ENCODE data around the gene GSPT2.
"Not testable (repeated sequence)": the region's sequence is repeated elsewhere in the genome, so short reads cannot be mapped to it uniquely, and the experiment has no call there.

GSPT2 gene

DNA sequence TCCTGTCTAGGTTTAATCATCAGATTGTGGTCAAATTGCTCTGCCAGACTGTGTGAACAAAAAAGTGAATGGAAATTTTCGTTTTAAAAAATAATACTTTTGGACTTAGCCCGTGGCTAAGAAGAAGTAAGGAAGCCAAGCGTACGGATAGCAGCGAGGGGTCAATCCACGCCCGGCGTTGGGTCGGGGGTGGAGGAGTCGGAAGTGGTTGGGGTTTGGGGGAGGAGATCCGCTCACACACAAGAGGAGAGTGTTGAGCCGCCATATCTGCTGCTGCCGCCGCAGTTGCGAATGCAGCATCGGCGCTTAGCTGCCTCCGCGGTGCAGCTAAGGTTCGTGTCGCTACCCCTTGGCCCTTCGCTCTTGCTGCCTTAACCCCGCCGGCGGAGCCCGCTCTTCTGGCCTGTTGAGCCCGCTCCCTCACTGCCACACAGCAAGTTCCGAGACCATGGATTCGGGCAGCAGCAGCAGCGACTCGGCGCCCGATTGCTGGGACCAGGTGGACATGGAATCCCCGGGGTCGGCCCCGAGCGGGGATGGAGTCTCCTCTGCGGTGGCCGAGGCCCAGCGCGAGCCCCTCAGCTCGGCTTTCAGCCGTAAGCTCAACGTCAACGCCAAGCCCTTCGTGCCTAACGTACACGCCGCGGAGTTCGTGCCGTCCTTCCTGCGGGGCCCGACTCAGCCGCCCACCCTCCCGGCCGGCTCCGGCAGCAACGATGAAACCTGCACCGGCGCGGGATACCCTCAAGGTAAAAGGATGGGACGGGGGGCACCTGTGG lies at the start of gene GSPT2:
Gene GSPT2, plus strand, starts transcription at position 264 of the 779 bp plus-strand sequence. Its CDS starts 185 bp downstream, at position 449.
- DNase-seq = peak; percentile 38

- DNase-seq = no peak
Measured at GRCh38 chrX:51694254-51694653, 49.0 kb upstream of the GSPT2 start.

- DNase-seq = no peak
Measured at GRCh38 chrX:51697397-51697796, 45.8 kb upstream of the GSPT2 start.

DNA sequence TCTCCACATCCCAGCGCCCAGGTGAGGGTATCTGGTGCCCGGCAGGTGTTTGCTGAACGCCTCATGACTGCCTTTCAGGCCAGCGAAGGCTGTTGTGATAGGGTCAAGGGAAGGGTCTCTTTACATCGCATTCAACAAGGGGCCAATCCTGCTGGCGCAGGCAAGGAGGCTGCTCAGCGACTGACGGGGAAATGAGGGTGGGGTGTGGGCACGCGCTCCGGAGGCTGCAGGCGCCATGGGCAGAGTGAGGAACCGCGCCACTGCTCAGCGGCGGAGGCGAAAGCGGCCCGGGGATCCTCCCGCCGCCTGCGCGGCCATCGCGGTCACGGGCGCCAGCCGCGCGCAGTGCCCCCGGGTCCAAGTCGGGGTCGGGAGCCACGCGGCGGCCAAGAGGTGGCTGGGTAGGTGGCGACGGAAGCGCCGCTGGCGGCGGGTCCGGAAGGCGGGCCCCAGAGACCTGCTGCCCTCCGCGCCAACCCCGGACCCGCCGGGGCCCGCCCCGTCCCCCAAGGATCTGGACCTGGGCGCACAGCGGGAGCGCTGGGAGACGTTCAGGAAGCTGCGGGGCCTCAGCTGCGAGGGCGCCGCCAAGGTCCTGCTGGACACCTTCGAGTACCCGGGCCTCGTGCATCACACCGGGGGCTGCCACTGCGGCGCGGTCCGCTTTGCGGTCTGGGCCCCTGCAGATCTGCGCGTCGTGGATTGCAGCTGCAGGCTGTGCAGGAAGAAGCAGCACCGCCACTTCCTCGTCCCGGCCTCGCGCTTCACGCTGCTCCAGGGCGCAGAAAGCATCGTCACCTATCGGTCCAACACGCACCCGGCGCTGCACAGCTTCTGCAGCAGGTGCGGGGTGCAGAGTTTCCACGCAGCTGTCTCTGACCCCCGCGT lies 32.7 kb upstream of the GSPT2 start, which contains the start of gene CENPVL1:
Gene CENPVL1, plus strand, starts transcription at position 236 of the 888 bp plus-strand sequence. Its CDS starts 0 bp downstream, at position 236.
- DNase-seq = not testable (repeated sequence)

GRCh38 chrX:51712943-51713647 lies 30.1 kb upstream of the GSPT2 start:
- DNase-seq = not testable (repeated sequence)

GRCh38 chrX:51728202-51728601 lies 15.0 kb upstream of the GSPT2 start:
- DNase-seq = no peak

GRCh38 chrX:51737091-51737490 lies 6.2 kb upstream of the GSPT2 start:
- no peak for DNase-seq

DNA sequence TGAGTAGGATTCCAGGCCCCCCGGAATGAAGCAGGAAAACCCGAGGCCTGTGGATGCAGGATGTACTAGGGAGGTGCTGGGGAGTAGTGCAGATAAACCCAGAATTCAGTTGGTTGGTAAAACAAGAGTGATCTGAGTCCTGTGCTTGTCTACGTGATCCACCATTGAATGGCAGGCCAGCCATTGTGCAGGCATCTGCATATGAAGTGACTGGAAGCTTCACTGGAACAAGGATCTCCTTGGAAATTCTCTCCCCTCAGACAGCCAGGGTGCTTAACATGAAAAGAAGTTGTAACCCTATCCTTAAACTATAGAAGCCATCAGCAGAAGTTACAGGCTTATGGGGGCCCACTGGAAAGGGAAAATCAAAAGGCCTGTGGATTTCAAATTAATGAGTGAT lies 656 bp upstream of the GSPT2 start:
- DNase-seq = no peak

GRCh38 chrX:51747671-51748070 lies 4.4 kb downstream of the GSPT2 start:
- DNase-seq = no peak

GRCh38 chrX:51759055-51759839 lies 16.0 kb downstream of the GSPT2 start:
- DNase-seq = no peak

DNA sequence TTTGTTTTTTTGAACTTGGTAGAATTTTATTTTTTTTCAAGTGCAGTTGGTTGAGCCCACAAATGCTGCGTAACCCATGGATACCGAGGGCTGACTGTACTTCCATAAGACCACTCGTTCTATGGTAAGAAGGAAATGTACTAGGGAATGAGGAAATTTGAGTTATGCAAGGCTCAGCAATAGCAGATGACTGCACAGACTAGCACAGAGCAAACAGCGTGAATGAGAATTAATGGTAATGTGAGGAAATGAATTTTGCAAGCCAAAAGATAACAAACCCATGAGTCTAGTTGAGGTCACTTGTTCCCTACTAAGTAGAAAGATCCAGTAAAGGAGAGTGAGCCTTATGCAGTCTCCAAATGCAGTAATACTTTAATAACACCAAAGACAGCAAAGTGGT lies 17.4 kb downstream of the GSPT2 start:
- DNase-seq = no peak

DNA sequence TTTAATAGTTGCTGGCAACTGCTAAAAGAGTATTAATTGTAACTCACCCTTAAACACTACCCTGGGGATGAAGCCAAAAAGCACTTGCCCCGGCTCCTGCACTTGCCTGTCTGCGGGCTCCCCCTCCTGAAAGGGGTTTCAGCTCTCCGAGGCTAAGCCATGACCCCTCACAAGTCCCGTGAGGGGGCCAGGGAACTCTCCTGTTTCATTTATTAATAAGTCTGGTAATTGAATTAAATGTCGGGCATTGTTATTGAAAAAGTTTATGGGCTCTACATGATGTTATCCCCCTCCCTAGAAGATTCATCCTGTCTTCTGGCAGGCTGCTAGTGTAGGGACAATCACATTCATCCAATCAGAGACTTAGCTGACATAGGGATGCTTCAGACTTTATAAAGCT lies 23.3 kb downstream of the GSPT2 start:
- no peak for DNase-seq

- DNase-seq = no peak
Measured at GRCh38 chrX:51776851-51777250, 33.6 kb downstream of the GSPT2 start.

- DNase-seq = no peak
Measured at GRCh38 chrX:51779306-51779705, 36.1 kb downstream of the GSPT2 start.

DNA sequence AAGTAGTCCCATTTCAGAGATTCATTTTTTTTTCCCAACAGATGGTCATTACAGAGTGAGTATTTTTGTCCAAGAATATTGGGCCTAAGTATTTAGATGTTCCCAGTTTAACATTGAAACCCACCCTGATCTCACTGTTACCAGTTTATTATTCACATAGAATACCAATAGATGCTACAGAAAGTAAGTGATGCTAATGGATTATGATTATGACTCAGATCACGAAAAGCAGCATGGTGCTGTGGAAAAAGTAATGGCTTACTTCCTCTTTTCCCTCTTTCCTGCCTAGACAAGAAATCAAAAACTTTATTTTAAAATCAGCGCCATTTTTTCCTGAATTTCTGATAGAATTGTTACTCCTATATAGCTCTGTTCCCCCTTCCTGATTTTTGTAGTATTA lies 51.9 kb downstream of the GSPT2 start:
- DNase-seq = no peak
